ENCODE measurements around the gene PDSS2. TPM values are rescaled to one million over a fixed set of nuclear protein-coding genes. Genes with fewer than 3 reads are reported as not detected.

Gene PDSS2
- total RNA-seq, 4 donors from 2014 or later: 18.6 to 32.3 (median 25.6) TPM

DNA sequence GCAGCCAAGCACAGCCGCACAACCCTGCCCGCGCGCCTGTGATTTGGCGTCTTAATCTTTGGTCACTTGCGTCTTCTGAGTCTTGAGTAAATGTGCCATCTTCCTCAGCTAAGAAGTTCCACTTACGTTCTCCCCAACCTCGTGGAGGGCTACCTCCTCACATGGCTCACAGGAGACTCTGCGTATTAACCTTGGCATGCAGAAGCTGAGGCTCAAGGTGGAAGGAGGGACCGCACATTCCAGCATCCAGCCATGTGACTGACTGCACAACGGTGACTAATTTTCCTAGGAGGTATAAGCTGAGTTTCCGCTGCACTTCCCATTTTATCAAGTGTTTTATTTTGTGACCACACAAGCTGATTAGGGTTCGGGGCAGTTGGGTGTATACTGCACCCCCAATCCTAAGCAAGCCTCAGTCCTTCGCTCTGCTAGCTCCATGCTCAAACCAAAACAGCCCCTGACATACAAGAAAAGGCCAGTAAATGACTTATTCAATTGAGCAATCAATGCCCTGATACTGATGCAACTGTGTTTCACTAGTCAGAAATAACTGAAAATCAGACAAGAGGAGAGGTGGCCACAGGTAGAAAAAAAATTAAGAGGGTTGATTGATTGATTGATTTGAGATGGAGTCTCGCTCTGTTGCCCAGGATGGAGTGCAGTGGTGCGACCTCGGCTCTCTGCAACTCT lies 351.0 kb downstream of the PDSS2 start:
- TF ChIP-seq, protein P1, sequence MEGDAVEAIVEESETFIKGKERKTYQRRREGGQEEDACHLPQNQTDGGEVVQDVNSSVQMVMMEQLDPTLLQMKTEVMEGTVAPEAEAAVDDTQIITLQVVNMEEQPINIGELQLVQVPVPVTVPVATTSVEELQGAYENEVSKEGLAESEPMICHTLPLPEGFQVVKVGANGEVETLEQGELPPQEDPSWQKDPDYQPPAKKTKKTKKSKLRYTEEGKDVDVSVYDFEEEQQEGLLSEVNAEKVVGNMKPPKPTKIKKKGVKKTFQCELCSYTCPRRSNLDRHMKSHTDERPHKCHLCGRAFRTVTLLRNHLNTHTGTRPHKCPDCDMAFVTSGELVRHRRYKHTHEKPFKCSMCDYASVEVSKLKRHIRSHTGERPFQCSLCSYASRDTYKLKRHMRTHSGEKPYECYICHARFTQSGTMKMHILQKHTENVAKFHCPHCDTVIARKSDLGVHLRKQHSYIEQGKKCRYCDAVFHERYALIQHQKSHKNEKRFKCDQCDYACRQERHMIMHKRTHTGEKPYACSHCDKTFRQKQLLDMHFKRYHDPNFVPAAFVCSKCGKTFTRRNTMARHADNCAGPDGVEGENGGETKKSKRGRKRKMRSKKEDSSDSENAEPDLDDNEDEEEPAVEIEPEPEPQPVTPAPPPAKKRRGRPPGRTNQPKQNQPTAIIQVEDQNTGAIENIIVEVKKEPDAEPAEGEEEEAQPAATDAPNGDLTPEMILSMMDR (IDR thresholded peaks at IDR 0.05): no peak
- no peak for TF ChIP-seq POLR2A (IDR thresholded peaks at IDR 0.05)
- Histone ChIP-seq H3K9me3 (no peaks in the 10 kb centered on the region), H3K27me3 (no peaks in the 10 kb centered on the region), H3K4me3 (replicated peaks in 1 of 3) (no peak overlapping the region), H3K4me1 (no peaks in the 10 kb centered on the region), H3K36me3 (no peaks in the 10 kb centered on the region), H3K27ac (no peak overlapping the region)
- intact Hi-C loops (cut with DNase I): no loop called here
- WGBS, 2 donors: 79 to 84% methylated on average over 17 of the region's 17 CpGs
- no peak for DNase-seq

DNA sequence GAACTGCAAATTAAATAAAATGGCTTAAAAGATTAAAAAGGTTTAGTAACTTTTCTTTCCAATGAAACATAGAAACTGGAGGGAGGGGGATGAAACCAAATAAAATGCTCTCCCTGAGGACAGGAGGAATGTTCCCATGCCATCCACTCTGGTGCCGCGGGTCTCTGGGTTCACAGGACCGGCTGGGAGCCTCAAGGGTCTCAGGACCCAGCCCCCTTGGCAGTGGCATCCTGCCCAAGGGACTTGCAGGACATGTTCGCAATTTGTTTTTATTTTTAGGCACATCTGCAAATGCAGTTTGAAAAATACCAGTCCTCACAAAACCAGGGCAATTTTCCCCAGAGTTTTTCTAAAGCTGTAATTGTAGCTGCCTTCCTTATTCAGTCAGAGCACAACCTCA lies 351.6 kb downstream of the PDSS2 start:
- DNase-seq: no peak
- WGBS, 2 donors: 80 to 81% methylated on average over 4 of the region's 4 CpGs
- Histone ChIP-seq H3K9me3 (no peaks in the 10 kb centered on the region), H3K27me3 (no peaks in the 10 kb centered on the region), H3K27ac (no peak overlapping the region), H3K4me1 (no peaks in the 10 kb centered on the region), H3K4me3 (replicated peaks in 1 of 3) (no peak overlapping the region), H3K36me3 (no peaks in the 10 kb centered on the region)
- no peak for TF ChIP-seq POLR2A (IDR thresholded peaks at IDR 0.05)
- TF ChIP-seq, protein P1 (IDR thresholded peaks at IDR 0.05): no peak
- intact Hi-C loops (cut with DNase I): no loop called here

DNA sequence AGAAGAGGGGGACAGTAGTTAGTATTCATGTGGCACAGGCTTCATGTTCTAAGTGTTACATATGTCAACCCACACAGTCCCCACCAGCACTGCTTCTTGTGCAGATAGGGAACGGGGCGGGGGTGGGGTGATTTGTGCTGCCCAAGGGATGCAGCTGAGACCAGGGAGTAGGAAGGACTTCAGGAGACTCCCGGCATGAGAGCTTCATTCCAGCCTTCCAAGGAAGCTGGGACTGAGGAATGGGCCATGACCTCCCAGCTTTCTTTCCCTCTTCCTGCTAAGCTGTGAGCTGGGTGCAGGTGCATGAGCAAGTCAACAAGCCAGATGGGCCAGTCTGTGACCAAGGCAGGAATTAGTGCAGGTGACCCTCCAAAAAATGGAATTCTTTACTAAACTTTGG lies 353.2 kb downstream of the PDSS2 start:
- 75 to 84% methylated on average over 3 of the region's 3 CpGs for WGBS, 2 donors
- intact Hi-C loops (cut with DNase I): no loop called here

DNA sequence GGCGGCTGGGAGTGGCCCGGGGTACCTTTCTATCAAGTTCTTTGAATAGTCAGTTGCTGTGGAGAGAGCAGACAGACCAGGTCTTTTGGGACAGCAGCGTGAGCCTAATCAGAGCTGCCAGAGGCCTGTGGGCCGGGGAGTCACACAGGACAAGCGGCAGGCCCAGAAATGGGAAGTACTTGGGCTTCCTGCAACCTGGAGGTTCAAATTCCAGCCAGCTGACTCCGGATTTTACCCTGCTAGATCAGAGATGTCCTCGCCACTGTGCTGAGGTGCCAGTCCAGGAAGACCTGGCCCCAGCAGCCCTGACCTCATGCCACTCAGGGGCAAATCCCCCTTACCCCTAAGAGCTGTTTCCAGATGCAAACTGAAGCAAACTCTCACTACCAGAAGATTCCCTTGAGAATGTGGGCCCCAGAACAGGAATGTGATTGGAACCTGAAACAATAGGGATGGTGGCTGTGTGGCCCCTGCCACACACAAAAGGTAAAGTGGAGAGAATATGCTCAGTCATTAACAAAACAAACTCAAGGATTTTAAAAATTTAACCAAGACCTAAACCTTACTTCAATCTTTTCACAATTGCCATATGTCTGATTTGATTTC lies 353.8 kb downstream of the PDSS2 start:
- 87 to 96% methylated on average over 7 of the region's 7 CpGs for WGBS, 2 donors
- Histone ChIP-seq H3K27ac (no peak overlapping the region), H3K4me1 (peaks cover 0 to 6% of the 10 kb centered on the region in 2 donors), H3K36me3 (no peaks in the 10 kb centered on the region), H3K4me3 (replicated peaks in 1 of 3) (no peak overlapping the region), H3K27me3 (no peaks in the 10 kb centered on the region), H3K9me3 (no peaks in the 10 kb centered on the region)
- TF ChIP-seq, protein P1 (IDR thresholded peaks at IDR 0.05): no peak
- TF ChIP-seq POLR2A (IDR thresholded peaks at IDR 0.05): no peak
- DNase-seq: no peak
- intact Hi-C loops (cut with DNase I): no loop called here

More for the DNA sequence above, 353.2 kb downstream of the PDSS2 start:
- no peak overlapping the region for H3K4me3 ChIP-seq (replicated peaks in 1 of 3)
- H3K36me3 ChIP-seq: no peaks in the 10 kb centered on the region
- no peak for TF ChIP-seq POLR2A (IDR thresholded peaks at IDR 0.05)
- TF ChIP-seq, protein P1 (IDR thresholded peaks at IDR 0.05): no peak
- H3K4me1 ChIP-seq: peaks cover 0 to under 1% of the 10 kb centered on the region in 2 donors
- no peaks in the 10 kb centered on the region for H3K9me3 ChIP-seq
- H3K27ac ChIP-seq: no peak overlapping the region
- no peak for DNase-seq
- H3K27me3 ChIP-seq: no peaks in the 10 kb centered on the region

DNA sequence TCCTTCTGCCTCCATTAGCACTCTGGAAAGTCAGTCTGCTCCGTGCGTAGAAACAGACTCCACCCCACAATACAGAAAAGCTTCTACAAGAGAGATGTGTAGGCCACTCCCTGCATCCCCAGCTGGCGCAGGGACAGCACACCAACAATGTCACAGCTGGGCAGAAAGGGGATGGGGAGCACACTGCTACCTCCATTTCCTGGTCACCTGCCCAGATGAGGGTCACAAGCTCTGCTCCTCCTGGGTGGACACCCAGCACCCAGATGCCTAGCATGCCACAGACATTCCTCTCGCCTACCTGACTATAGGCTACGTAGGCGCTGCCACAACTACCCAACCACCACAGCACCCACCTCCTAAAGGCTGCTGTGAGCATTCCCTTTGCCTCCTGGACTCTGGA lies 356.3 kb downstream of the PDSS2 start:
- Histone ChIP-seq H3K27me3 (no peaks in the 10 kb centered on the region), H3K4me1 (peaks cover 0 to 10% of the 10 kb centered on the region in 2 donors), H3K4me3 (replicated peaks in 1 of 3) (no peak overlapping the region), H3K9me3 (no peaks in the 10 kb centered on the region), H3K27ac (no peak overlapping the region), H3K36me3 (no peaks in the 10 kb centered on the region)
- no peak for TF ChIP-seq POLR2A (IDR thresholded peaks at IDR 0.05)
- TF ChIP-seq, protein P1 (IDR thresholded peaks at IDR 0.05): no peak
- DNase-seq: no peak
- intact Hi-C loops (cut with DNase I): no loop called here
- 95 to 98% methylated on average over 6 of the region's 6 CpGs for WGBS, 2 donors
